A673 (cell line): ENCODE results near the gene CFAP61. TPM values are rescaled to one million over a fixed set of nuclear protein-coding genes. Genes with fewer than 3 reads are reported as not detected.

Experiments used
- BruUV-seq: library from RNA; stranded (reverse); fragments of 400-500 nt; replicated peaks from 2 replicates; lab custom pipeline; 2021; lab: Mats Ljungman, UMichigan
- CTCF ChIA-PET: fragments of 300-600 bp; sonication (Branson Sonifier 250); formaldehyde crosslinking; loops from one replicate; lab custom pipeline; 2022; ENCODE audit warnings: antibody characterized with exemption; lab: Charles Lee
- POLR2A ChIA-PET: fragments of 300-600 bp; sonication (Branson Sonifier 250); formaldehyde crosslinking; loops from one replicate; lab custom pipeline; 2022; ENCODE audit warnings: antibody characterized with exemption; ENCODE audit not compliant: low non-redundant PET; lab: Charles Lee
- DNase-seq: peaks from one replicate; pipeline ENCODE4 v3.0.0-alpha.2; 2015; ENCODE audit warnings: low spot score
- H3K27ac ChIP-seq: fragments of 200-600 bp; sonication (generic); 2 replicates; pipeline ENCODE4 v1.5.1; 2016; ENCODE audit warnings: mixed run types, low read depth, mild to moderate bottlenecking, mixed read lengths, antibody characterized with exemption, low read length; ENCODE audit not compliant: poor library complexity, severe bottlenecking
- H3K27me3 ChIP-seq: fragments of 200-600 bp; sonication (generic); replicated peaks from 2 replicates; pipeline ENCODE4 v1.6.1; 2017; ENCODE audit warnings: mixed run types, low read depth, mild to moderate bottlenecking, mixed read lengths, antibody characterized with exemption, low read length; ENCODE audit not compliant: insufficient read depth, poor library complexity
- H3K36me3 ChIP-seq: fragments of 200-600 bp; sonication (generic); 2 replicates; pipeline ENCODE4 v1.6.1; 2016; ENCODE audit warnings: mixed run types, mild to moderate bottlenecking, mixed read lengths, antibody characterized with exemption, low read length; ENCODE audit not compliant: insufficient read depth, poor library complexity, severe bottlenecking
- H3K4me1 ChIP-seq: fragments of 200-600 bp; sonication (generic); 2 replicates; pipeline ENCODE4 v1.6.1; 2017; ENCODE audit warnings: mixed run types, mild to moderate bottlenecking, mixed read lengths, antibody characterized with exemption, low read length; ENCODE audit not compliant: insufficient read depth, poor library complexity, severe bottlenecking
- H3K4me3 ChIP-seq: fragments of 200-600 bp; sonication (generic); 2 replicates; pipeline ENCODE4 v1.5.1; 2016; ENCODE audit warnings: low read depth, mixed run types, mild to moderate bottlenecking, mixed read lengths, low read length; ENCODE audit not compliant: poor library complexity, severe bottlenecking
- H3K9me3 ChIP-seq: fragments of 200-600 bp; sonication (generic); 2 replicates; pipeline ENCODE4 v1.6.1; 2016; ENCODE audit warnings: mixed run types, low read depth, mild to moderate bottlenecking, mixed read lengths, antibody characterized with exemption, low read length; ENCODE audit not compliant: poor library complexity, severe bottlenecking
- CTCF ChIP-seq: fragments of 300-800, 200-600 bp; sonication (generic); conservative IDR thresholded peaks from 2 replicates; pipeline ENCODE4 v1.5.1; 2017; ENCODE audit warnings: low read depth, mild to moderate bottlenecking, antibody characterized with exemption, low read length, moderate library complexity, mixed read lengths
- EZH2 ChIP-seq: fragments of 200-600 bp; sonication (generic); IDR thresholded peaks from 2 replicates; pipeline ENCODE4 v1.6.1; 2017; ENCODE audit warnings: borderline replicate concordance, low read depth, mild to moderate bottlenecking, mixed read lengths, antibody characterized with exemption, low read length; ENCODE audit not compliant: poor library complexity, severe bottlenecking
- intact Hi-C: fragments of 100-400 bp; cut with micrococcal nuclease; formaldehyde crosslinking; loops from one replicate; pipeline ENCODE4 v1.10.0; 2022; ENCODE audit not compliant: unreplicated experiment
- total RNA-seq: library from RNA; stranded (reverse); gene quantifications from 2 replicates; pipeline ENCODE4 v1.2.3, GENCODE V29; 2021

CFAP61 gene
- total RNA-seq, 1 experiment from 2014 or later = not detected

DNA sequence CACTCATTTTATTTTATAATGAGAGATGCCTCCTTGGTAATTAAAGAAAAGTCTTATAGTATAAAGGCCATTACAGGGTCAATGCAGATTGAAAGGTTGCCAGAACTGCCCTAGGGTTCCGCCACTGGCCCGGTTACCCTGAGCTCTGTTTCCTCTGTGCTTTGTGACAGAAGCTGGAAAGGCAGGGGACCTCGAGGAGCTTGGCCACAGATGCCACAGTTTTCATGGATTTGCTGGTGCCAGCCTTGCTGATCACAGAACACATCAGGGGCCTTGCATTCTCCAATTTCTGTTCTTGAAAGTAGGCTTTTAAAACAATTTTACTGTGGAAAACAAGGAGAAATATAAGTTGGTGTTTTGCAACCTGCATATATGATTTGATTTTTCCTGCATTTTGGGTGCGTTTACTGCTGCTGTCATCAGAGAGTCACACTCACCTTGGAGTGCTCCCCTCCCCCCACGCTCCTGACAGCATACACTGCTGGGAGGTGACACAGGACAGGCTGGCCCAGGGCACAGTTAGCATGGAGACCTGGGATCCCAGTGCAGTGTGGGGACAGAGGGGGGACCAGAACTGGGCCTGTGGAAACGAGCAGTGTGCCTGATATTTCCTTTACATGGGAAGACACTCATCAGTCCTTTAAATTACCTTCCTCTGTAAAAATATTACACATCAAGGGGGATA, 142.8 kb downstream of the CFAP61 start:
- Histone ChIP-seq H3K27ac (no peak overlapping the region), H3K4me3 (no peak overlapping the region), H3K36me3 (no peaks in the 10 kb centered on the region), H3K9me3 (no peaks in the 10 kb centered on the region), H3K4me1 (no peaks in the 10 kb centered on the region), H3K27me3 (peaks cover 6% of the 10 kb centered on the region)
- no peak for DNase-seq
- POLR2A ChIA-PET = no interaction called here
- intact Hi-C loops = no loop called here
- no TSS peak for BruUV-seq
- CTCF ChIA-PET = no interaction called here
- TF ChIP-seq EZH2 (no peak), CTCF (no peak)

- no peak for DNase-seq
- H3K36me3 ChIP-seq = no peaks in the 10 kb centered on the region
- H3K27me3 ChIP-seq = peaks cover 6% of the 10 kb centered on the region
- ChIA-PET POLR2A (no interaction called here), CTCF (no interaction called here)
- no peaks in the 10 kb centered on the region for H3K4me1 ChIP-seq
- no peaks in the 10 kb centered on the region for H3K9me3 ChIP-seq
- intact Hi-C loops = no loop called here
- H3K4me3 ChIP-seq = no peak overlapping the region
- TF ChIP-seq EZH2 = no peak
- no peak for TF ChIP-seq CTCF
- no peak overlapping the region for H3K27ac ChIP-seq
- no TSS peak for BruUV-seq
Measured at GRCh38 chr20:20196610-20197009, 144.3 kb downstream of the CFAP61 start.

DNA sequence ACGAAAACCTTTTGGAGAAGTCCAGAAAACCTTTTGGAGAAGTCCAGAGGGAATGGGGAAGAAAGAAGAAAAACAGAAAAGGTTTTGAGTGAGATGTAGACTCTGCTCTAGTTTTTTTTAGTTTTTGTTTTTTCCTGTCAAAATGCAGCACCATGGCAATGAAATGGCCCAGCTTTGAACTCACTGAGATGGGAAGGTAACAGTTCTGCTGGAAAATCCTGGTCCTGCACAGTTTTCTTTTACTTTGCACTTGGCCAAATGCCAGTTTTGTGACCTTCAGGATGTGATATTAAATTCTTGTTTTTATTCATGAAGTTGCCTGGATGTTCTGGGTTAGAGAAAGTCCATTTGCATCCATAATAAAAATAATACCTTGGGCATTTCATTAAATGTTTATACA, 145.7 kb downstream of the CFAP61 start:
- Histone ChIP-seq H3K27me3 (peaks cover 6% of the 10 kb centered on the region), H3K4me1 (no peaks in the 10 kb centered on the region), H3K9me3 (no peaks in the 10 kb centered on the region), H3K27ac (no peak overlapping the region), H3K4me3 (no peak overlapping the region), H3K36me3 (no peaks in the 10 kb centered on the region)
- TF ChIP-seq CTCF (no peak), EZH2 (no peak)
- ChIA-PET POLR2A (no interaction called here), CTCF (no interaction called here)
- no peak for DNase-seq
- intact Hi-C loops = no loop called here
- BruUV-seq = no TSS peak
